HCT116 (cell line): Measurements from ENCODE around the gene PPIP5K2. TPM values are rescaled to one million over a fixed set of nuclear protein-coding genes. Genes with fewer than 3 reads are reported as not detected.

Experiments
- ATAC-seq: fragments of 200-7000 bp; cut with Tn5 transposase; 2 replicates; pipeline ENCODE4 v1.9.1; 2020; ENCODE audit warnings: mild to moderate bottlenecking, moderate library complexity
- BruUV-seq: library from RNA; stranded (reverse); fragments of 400-500 nt; replicated peaks from 2 replicates; lab custom pipeline; 2021; lab: Mats Ljungman, UMichigan
- CTCF ChIA-PET: fragments of 300-600 bp; sonication (Branson Sonifier 250); formaldehyde crosslinking; loops from one replicate; lab custom pipeline; 2021; ENCODE audit warnings: antibody characterized with exemption; lab: Charles Lee
- POLR2A ChIA-PET: fragments of 300-600, 350-600 bp; sonication (Branson Sonifier 250); formaldehyde crosslinking; loops from one replicate; lab custom pipeline; 2021; ENCODE audit warnings: antibody characterized with exemption; lab: Charles Lee
- RAD21 ChIA-PET, 2 experiments: fragments of 300-600 bp; sonication (Branson Sonifier 250); formaldehyde crosslinking; loops; one replicate each; lab custom pipeline; 2023; ENCODE audit warnings: low total read pairs in 2 of 2; ENCODE audit not compliant: uncharacterized antibody in 2 of 2, unreplicated experiment in 2 of 2, low non-redundant PET in 1 of 2; lab: Charles Lee
- DNase-seq: peaks from one replicate; pipeline ENCODE4 v3.0.0-alpha.2; 2010; ENCODE audit warnings: low read depth, low spot score
- H2AFZ ChIP-seq: fragments of 200-600 bp; shearing (Covaris generic), sonication (generic); 2 replicates; pipeline ENCODE4 v1.6.1; 2017; ENCODE audit warnings: low read depth, mixed run types, mixed read lengths, antibody characterized with exemption, low read length; ENCODE audit not compliant: poor library complexity, severe bottlenecking
- H3K27ac ChIP-seq: 2 replicates; pipeline ENCODE4 v1.5.1; 2012; ENCODE audit warnings: low read depth, low read length
- H3K27me3 ChIP-seq: fragments of 200-600 bp; sonication (generic); 2 replicates; pipeline ENCODE4 v1.6.1; 2016; ENCODE audit warnings: mixed run types, low read length, mixed read lengths; ENCODE audit not compliant: insufficient read depth
- H3K36me3 ChIP-seq, 2 experiments: fragments of 200-500 bp in 1 of 2; fragments of 200-600 bp in 1 of 2; sonication (Bioruptor generic) in 1 of 2; sonication (generic) in 1 of 2; 2 replicates each; pipeline versions ENCODE4 v1.5.1 to v1.6.1; 2014 to 2016; ENCODE audit warnings: low read length in 2 of 2, inconsistent platforms in 1 of 2, mixed read lengths in 1 of 2, mixed run types in 1 of 2; ENCODE audit not compliant: insufficient read depth in 2 of 2, control insufficient read depth in 1 of 2
- H3K4me1 ChIP-seq, 2 experiments: fragments of 200-600 bp in 1 of 2; sonication (generic) in 1 of 2; 2 replicates each; pipeline versions ENCODE4 v1.5.1 to v1.6.1; 2012 to 2017; ENCODE audit warnings: low read length in 2 of 2, inconsistent platforms in 1 of 2, mild to moderate bottlenecking in 1 of 2, mixed read lengths in 1 of 2, mixed run types in 1 of 2, moderate library complexity in 1 of 2; ENCODE audit not compliant: insufficient read depth in 2 of 2, control insufficient read depth in 1 of 2
- H3K4me2 ChIP-seq: fragments of 200-600 bp; sonication (generic); 2 replicates; pipeline ENCODE4 v1.6.1; 2017; ENCODE audit warnings: mixed run types, low read length, mixed read lengths
- H3K4me3 ChIP-seq, 2 experiments: fragments of 200-600 bp in 1 of 2; sonication (generic) in 1 of 2; replicated peaks in 1 of 2; 2 replicates each; pipeline ENCODE4 v1.5.1; 2011 to 2016; ENCODE audit warnings: low read length in 2 of 2, control low read depth in 1 of 2, low read depth in 1 of 2, mild to moderate bottlenecking in 1 of 2, mixed read lengths in 1 of 2, mixed run types in 1 of 2
- H3K79me2 ChIP-seq: fragments of 200-600 bp; sonication (generic); 2 replicates; pipeline ENCODE4 v1.6.1; 2017; ENCODE audit warnings: mild to moderate bottlenecking, mixed run types, low read length, moderate library complexity, mixed read lengths; ENCODE audit not compliant: insufficient read depth
- H3K9ac ChIP-seq: fragments of 200-600 bp; sonication (generic); 2 replicates; pipeline ENCODE4 v1.6.1; 2016; ENCODE audit warnings: low read length, mixed read lengths
- H3K9me2 ChIP-seq: fragments of 200-600 bp; sonication (generic), shearing (Covaris generic); 2 replicates; pipeline ENCODE4 v1.6.1; 2017; ENCODE audit warnings: mixed run types, mild to moderate bottlenecking, moderate library complexity; ENCODE audit not compliant: insufficient read depth
- H3K9me3 ChIP-seq, 2 experiments: fragments of 200-500 bp in 1 of 2; fragments of 200-600 bp in 1 of 2; sonication (Bioruptor generic) in 1 of 2; sonication (generic) in 1 of 2; 2 replicates each; pipeline ENCODE4 v1.6.1; 2014 to 2017; ENCODE audit warnings: low read length in 2 of 2, mixed read lengths in 2 of 2, inconsistent platforms in 1 of 2, low read depth in 1 of 2, mild to moderate bottlenecking in 1 of 2, mixed run types in 1 of 2, moderate library complexity in 1 of 2; ENCODE audit not compliant: control insufficient read depth in 1 of 2, insufficient read depth in 1 of 2
- H4K20me1 ChIP-seq: fragments of 200-600 bp; sonication (generic), shearing (Covaris generic); 2 replicates; pipeline ENCODE4 v1.6.1; 2017; ENCODE audit warnings: mixed run types, mild to moderate bottlenecking, moderate library complexity; ENCODE audit not compliant: insufficient read depth
- ATF3 ChIP-seq: IDR thresholded peaks from 2 replicates; pipeline ENCODE4 v1.6.1; 2012
- CBX3 ChIP-seq: IDR thresholded peaks from 2 replicates; pipeline ENCODE4 v1.6.1; 2012; ENCODE audit warnings: low read depth
- EZH2 ChIP-seq: fragments of 200-600 bp; sonication (generic); IDR thresholded peaks from 2 replicates; pipeline ENCODE4 v1.6.1; 2017; ENCODE audit warnings: antibody characterized with exemption, mixed run types
- MAX ChIP-seq: IDR thresholded peaks from 2 replicates; pipeline ENCODE4 v1.6.1; 2012
- POLR2AphosphoS5 ChIP-seq: IDR thresholded peaks from 2 replicates; pipeline ENCODE4 v1.6.1; 2011; ENCODE audit warnings: mild to moderate bottlenecking, low read depth, low read length, moderate library complexity
- RAD21 ChIP-seq: IDR thresholded peaks from 2 replicates; pipeline ENCODE4 v1.6.1; 2012; ENCODE audit warnings: low read depth, mild to moderate bottlenecking
- SIN3A ChIP-seq: IDR thresholded peaks from 2 replicates; pipeline ENCODE4 v1.6.1; 2012; ENCODE audit warnings: low read depth
- TCF7L2 ChIP-seq: IDR thresholded peaks from 2 replicates; pipeline ENCODE4 v1.7.0; 2011; ENCODE audit warnings: borderline replicate concordance, inconsistent platforms; ENCODE audit not compliant: insufficient read depth, insufficient read length; ENCODE audit errors: extremely low read depth
- intact Hi-C: fragments of 100-400 bp; cut with micrococcal nuclease; formaldehyde crosslinking; loops from 2 replicates; pipeline ENCODE4 v1.10.0; 2022
- total RNA-seq: library from RNA; stranded (reverse); gene quantifications from one replicate; pipeline ENCODE4 v1.2.1, GENCODE V29; 2021; ENCODE audit not compliant: unreplicated experiment
- TF ChIP-seq, protein P1 (sequence below): IDR thresholded peaks from 2 replicates; pipeline ENCODE4 v1.6.1; 2012; ENCODE audit warnings: low read depth
- TF ChIP-seq, protein P2 (sequence below): IDR thresholded peaks from 2 replicates; pipeline ENCODE4 v1.6.1; 2011; ENCODE audit warnings: mild to moderate bottlenecking, low read length, moderate library complexity; ENCODE audit not compliant: insufficient replicate concordance; ENCODE audit errors: extremely low read depth

The PPIP5K2 gene
- total RNA-seq, 1 experiment from 2014 or later: 45.8 TPM

GRCh38 chr5:103217101-103217500 lies 97.0 kb downstream of the PPIP5K2 start:
- no peaks in the 10 kb centered on the region for H3K9me3 ChIP-seq
- no peak overlapping the region for H3K4me2 ChIP-seq
- no peaks in the 10 kb centered on the region for H3K9me2 ChIP-seq
- ChIA-PET RAD21 (interaction anchor here in 1 of 2 experiments (1.8 kb wide), 1 partner anchor 8 kb away, joined by 4 read pairs; no protein-coding TSS in a partner anchor), POLR2A (interaction anchor here (1.2 kb wide), 1 partner anchor 41 kb away, joined by 6 read pairs; the partner anchor contains the start of gene MACIR), CTCF (interaction anchor here (1.3 to 2.1 kb wide), 3 partner anchors 8 to 41 kb away, joined by 3 to 7 read pairs (median 4); partner anchors contain the start of gene MACIR)
- no TSS peak for BruUV-seq
- no peaks in the 10 kb centered on the region for H3K36me3 ChIP-seq
- no peak overlapping the region for H3K4me3 ChIP-seq
- intact Hi-C loops: no loop called here
- H2AFZ ChIP-seq: no peak overlapping the region
- ATAC-seq (no peak), DNase-seq (no peak)
- H3K4me1 ChIP-seq: peaks cover 0 to 3% of the 10 kb centered on the region in 2 experiments; a peak in 1 of 4 replicates
- no peak overlapping the region for H3K9ac ChIP-seq
- no peaks in the 10 kb centered on the region for H3K27me3 ChIP-seq
- H3K79me2 ChIP-seq: no peaks in the 10 kb centered on the region
- no peaks in the 10 kb centered on the region for H4K20me1 ChIP-seq
- no peak for TF ChIP-seq CBX3
- TF ChIP-seq ATF3: no peak
- TF ChIP-seq SIN3A: no peak
- no peak for TF ChIP-seq POLR2AphosphoS5
- no peak for TF ChIP-seq MAX
- TF ChIP-seq TCF7L2: no peak
- TF ChIP-seq, protein P1, sequence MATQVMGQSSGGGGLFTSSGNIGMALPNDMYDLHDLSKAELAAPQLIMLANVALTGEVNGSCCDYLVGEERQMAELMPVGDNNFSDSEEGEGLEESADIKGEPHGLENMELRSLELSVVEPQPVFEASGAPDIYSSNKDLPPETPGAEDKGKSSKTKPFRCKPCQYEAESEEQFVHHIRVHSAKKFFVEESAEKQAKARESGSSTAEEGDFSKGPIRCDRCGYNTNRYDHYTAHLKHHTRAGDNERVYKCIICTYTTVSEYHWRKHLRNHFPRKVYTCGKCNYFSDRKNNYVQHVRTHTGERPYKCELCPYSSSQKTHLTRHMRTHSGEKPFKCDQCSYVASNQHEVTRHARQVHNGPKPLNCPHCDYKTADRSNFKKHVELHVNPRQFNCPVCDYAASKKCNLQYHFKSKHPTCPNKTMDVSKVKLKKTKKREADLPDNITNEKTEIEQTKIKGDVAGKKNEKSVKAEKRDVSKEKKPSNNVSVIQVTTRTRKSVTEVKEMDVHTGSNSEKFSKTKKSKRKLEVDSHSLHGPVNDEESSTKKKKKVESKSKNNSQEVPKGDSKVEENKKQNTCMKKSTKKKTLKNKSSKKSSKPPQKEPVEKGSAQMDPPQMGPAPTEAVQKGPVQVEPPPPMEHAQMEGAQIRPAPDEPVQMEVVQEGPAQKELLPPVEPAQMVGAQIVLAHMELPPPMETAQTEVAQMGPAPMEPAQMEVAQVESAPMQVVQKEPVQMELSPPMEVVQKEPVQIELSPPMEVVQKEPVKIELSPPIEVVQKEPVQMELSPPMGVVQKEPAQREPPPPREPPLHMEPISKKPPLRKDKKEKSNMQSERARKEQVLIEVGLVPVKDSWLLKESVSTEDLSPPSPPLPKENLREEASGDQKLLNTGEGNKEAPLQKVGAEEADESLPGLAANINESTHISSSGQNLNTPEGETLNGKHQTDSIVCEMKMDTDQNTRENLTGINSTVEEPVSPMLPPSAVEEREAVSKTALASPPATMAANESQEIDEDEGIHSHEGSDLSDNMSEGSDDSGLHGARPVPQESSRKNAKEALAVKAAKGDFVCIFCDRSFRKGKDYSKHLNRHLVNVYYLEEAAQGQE: no peak
- TF ChIP-seq, protein P2, sequence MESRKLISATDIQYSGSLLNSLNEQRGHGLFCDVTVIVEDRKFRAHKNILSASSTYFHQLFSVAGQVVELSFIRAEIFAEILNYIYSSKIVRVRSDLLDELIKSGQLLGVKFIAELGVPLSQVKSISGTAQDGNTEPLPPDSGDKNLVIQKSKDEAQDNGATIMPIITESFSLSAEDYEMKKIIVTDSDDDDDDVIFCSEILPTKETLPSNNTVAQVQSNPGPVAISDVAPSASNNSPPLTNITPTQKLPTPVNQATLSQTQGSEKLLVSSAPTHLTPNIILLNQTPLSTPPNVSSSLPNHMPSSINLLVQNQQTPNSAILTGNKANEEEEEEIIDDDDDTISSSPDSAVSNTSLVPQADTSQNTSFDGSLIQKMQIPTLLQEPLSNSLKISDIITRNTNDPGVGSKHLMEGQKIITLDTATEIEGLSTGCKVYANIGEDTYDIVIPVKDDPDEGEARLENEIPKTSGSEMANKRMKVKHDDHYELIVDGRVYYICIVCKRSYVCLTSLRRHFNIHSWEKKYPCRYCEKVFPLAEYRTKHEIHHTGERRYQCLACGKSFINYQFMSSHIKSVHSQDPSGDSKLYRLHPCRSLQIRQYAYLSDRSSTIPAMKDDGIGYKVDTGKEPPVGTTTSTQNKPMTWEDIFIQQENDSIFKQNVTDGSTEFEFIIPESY: no peak
- no peak for TF ChIP-seq EZH2
- no peak for TF ChIP-seq RAD21
- no peak overlapping the region for H3K27ac ChIP-seq
